Measurements from ENCODE around the gene USP36. TPM values are rescaled to one million over a fixed set of nuclear protein-coding genes. Genes with fewer than 3 reads are reported as not detected.

Gene USP36
- total RNA-seq, 1 experiment from 2014 or later, result 113 TPM

DNA sequence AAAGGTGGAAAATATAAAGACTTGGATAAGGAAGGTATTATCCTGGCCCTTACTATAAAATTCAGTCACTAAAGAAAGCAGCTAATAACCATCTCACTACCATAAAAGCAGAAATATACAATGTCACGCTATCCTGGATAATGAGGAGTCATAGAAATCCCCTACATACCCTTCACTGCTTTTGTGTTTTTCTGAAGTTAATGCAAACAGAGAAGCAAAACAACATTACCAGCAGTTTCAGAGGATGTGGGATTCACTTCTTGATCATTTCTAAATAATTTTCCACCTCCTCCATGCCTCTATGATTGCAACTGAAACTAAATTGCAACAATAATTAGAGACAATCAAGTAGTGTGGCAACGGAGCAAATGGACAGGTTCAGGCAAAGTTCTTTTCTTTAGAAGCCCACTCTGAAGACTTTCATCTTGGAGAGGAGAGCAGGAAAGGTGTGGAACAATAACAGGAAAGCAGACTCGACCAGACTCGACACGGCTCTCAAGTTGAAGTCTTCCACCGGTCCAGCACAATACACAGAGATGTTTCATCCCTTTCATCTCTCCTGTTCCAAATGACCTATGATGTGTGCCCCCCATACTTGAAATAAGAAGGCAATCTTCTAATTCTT is 68.7 kb downstream of the USP36 start:
- Histone ChIP-seq H3K9me3 (ENCODE audit: control insufficient read depth, insufficient read depth, low read depth, low read length) (no peaks in the 10 kb centered on the region), H3K36me3 (ENCODE audit: control insufficient read depth, insufficient read depth, low read length) (no peaks in the 10 kb centered on the region), H3K4me1 (ENCODE audit: control insufficient read depth, insufficient read depth, low read length) (peaks cover 14% of the 10 kb centered on the region), H3K27ac (ENCODE audit: low read length) (no peak overlapping the region), H3K27me3 (ENCODE audit: control insufficient read depth, insufficient read depth, low read length) (no peaks in the 10 kb centered on the region), H3K4me3 (ENCODE audit: low read depth in 2 of 2, low read length in 2 of 2) (no peak overlapping the region)
- no TSS peak for BruUV-seq (replicated peaks)
- no peak for TF ChIP-seq SIN3A (IDR thresholded peaks at IDR 0.05; ENCODE audit: borderline replicate concordance, insufficient read depth, low read depth, low read length)
- TF ChIP-seq, protein P1, sequence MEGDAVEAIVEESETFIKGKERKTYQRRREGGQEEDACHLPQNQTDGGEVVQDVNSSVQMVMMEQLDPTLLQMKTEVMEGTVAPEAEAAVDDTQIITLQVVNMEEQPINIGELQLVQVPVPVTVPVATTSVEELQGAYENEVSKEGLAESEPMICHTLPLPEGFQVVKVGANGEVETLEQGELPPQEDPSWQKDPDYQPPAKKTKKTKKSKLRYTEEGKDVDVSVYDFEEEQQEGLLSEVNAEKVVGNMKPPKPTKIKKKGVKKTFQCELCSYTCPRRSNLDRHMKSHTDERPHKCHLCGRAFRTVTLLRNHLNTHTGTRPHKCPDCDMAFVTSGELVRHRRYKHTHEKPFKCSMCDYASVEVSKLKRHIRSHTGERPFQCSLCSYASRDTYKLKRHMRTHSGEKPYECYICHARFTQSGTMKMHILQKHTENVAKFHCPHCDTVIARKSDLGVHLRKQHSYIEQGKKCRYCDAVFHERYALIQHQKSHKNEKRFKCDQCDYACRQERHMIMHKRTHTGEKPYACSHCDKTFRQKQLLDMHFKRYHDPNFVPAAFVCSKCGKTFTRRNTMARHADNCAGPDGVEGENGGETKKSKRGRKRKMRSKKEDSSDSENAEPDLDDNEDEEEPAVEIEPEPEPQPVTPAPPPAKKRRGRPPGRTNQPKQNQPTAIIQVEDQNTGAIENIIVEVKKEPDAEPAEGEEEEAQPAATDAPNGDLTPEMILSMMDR (IDR thresholded peaks at IDR 0.05), result no peak
- TF ChIP-seq POLR2AphosphoS5 (IDR thresholded peaks at IDR 0.05; ENCODE audit: low read depth, low read length), result no peak
- TF ChIP-seq, protein P2, sequence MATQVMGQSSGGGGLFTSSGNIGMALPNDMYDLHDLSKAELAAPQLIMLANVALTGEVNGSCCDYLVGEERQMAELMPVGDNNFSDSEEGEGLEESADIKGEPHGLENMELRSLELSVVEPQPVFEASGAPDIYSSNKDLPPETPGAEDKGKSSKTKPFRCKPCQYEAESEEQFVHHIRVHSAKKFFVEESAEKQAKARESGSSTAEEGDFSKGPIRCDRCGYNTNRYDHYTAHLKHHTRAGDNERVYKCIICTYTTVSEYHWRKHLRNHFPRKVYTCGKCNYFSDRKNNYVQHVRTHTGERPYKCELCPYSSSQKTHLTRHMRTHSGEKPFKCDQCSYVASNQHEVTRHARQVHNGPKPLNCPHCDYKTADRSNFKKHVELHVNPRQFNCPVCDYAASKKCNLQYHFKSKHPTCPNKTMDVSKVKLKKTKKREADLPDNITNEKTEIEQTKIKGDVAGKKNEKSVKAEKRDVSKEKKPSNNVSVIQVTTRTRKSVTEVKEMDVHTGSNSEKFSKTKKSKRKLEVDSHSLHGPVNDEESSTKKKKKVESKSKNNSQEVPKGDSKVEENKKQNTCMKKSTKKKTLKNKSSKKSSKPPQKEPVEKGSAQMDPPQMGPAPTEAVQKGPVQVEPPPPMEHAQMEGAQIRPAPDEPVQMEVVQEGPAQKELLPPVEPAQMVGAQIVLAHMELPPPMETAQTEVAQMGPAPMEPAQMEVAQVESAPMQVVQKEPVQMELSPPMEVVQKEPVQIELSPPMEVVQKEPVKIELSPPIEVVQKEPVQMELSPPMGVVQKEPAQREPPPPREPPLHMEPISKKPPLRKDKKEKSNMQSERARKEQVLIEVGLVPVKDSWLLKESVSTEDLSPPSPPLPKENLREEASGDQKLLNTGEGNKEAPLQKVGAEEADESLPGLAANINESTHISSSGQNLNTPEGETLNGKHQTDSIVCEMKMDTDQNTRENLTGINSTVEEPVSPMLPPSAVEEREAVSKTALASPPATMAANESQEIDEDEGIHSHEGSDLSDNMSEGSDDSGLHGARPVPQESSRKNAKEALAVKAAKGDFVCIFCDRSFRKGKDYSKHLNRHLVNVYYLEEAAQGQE (IDR thresholded peaks at IDR 0.05; ENCODE audit: insufficient read depth in 1 of 2, low read depth in 2 of 2, low read length in 1 of 2), result no peak
- TF ChIP-seq TCF7L2 (IDR thresholded peaks at IDR 0.05; ENCODE audit: low read depth, low read length), result no peak
- CTCF ChIA-PET, result no interaction called here
- POLR2A ChIA-PET, result interaction anchor here (0.6 kb wide), 1 partner anchor 15 kb away, joined by 11 read pairs; no protein-coding TSS in a partner anchor
- in situ Hi-C loops (cut with HindIII; ENCODE audit: low pct_unique_long_range_greater_than_20kb, low sequenced_read_pairs), result no loop called here
- no peak for DNase-seq (ENCODE audit: low read depth, low spot score)
- ATAC-seq, result no peak
- intact Hi-C loops (cut with micrococcal nuclease; ENCODE audit: unreplicated experiment), result no loop called here

DNA sequence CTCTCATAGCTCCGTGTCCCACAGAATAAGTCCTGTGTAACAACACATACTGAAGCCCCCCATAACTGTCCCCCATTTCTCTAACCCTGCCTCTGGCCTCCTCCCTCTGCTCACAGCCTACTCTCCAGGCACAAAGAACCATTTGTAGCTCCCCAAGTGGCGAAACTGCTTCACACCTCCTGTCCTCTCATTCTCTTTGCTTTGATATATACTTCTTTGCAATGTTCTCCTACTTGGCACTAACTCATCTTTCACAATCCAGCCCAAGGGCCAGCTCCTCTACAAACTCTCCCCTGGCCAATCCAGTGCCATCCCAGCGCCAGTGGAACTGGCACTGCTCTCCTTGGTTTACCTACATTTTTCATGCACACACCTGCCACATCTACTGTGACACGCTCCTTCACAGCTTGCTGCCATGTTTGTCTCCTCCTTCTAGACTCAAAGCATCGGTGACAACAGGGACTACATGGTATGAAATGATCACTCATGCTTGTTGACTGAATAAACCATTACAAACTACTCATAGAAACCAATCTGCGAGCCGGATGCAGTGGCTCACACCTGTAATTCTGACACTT is 71.3 kb downstream of the USP36 start:
- DNase-seq (ENCODE audit: low read depth, low spot score) (no peak), ATAC-seq (no peak)
- Histone ChIP-seq H3K27me3 (ENCODE audit: control insufficient read depth, insufficient read depth, low read length) (no peaks in the 10 kb centered on the region), H3K36me3 (ENCODE audit: control insufficient read depth, insufficient read depth, low read length) (no peaks in the 10 kb centered on the region), H3K9me3 (ENCODE audit: control insufficient read depth, insufficient read depth, low read depth, low read length) (no peaks in the 10 kb centered on the region), H3K4me3 (ENCODE audit: low read depth in 2 of 2, low read length in 2 of 2) (no peak overlapping the region), H3K27ac (ENCODE audit: low read length) (no peak overlapping the region), H3K4me1 (ENCODE audit: control insufficient read depth, insufficient read depth, low read length) (peaks cover 11% of the 10 kb centered on the region)
- ChIA-PET CTCF (interaction anchor here (0.7 kb wide), 2 partner anchors 12 to 63 kb away, joined by 3 to 4 read pairs; no protein-coding TSS in a partner anchor), POLR2A (no interaction called here)
- BruUV-seq (replicated peaks), result no TSS peak
- intact Hi-C loops (cut with micrococcal nuclease; ENCODE audit: unreplicated experiment), result no loop called here
- no peak for TF ChIP-seq POLR2AphosphoS5 (IDR thresholded peaks at IDR 0.05; ENCODE audit: low read depth, low read length)
- in situ Hi-C loops (cut with HindIII; ENCODE audit: low pct_unique_long_range_greater_than_20kb, low sequenced_read_pairs), result no loop called here

DNA sequence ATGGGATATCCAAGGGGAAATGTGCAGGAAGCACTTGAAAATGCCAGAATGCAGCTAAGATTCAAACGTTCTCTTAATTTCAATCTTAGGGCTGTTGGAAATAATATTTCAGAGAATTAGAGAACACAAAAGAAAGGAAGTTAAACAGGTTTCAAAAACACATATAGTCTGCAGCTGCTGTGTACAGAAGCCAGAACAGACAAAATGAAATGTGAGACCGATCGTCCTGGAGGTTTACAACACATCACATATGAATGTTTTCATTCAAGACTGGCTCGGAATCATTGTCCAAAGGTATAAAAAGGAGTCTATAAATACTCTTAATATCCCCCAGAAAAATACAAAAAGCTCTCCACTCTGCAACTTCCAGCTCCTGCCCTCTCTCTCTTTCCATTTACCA is 72.8 kb downstream of the USP36 start:
- Histone ChIP-seq H3K27me3 (ENCODE audit: control insufficient read depth, insufficient read depth, low read length) (no peaks in the 10 kb centered on the region), H3K4me3 (ENCODE audit: low read depth in 2 of 2, low read length in 2 of 2) (no peak overlapping the region), H3K9me3 (ENCODE audit: control insufficient read depth, insufficient read depth, low read depth, low read length) (no peaks in the 10 kb centered on the region), H3K36me3 (ENCODE audit: control insufficient read depth, insufficient read depth, low read length) (no peaks in the 10 kb centered on the region), H3K27ac (ENCODE audit: low read length) (no peak overlapping the region), H3K4me1 (ENCODE audit: control insufficient read depth, insufficient read depth, low read length) (0 out of 2 replicates have a peak, but pooled peaks cover 7% of the 10 kb centered on the region)
- DNase-seq (ENCODE audit: low read depth, low spot score) (no peak), ATAC-seq (no peak)
- TF ChIP-seq SIN3A (IDR thresholded peaks at IDR 0.05; ENCODE audit: borderline replicate concordance, insufficient read depth, low read depth, low read length), result no peak
- TF ChIP-seq, protein P2 (IDR thresholded peaks at IDR 0.05; ENCODE audit: insufficient read depth in 1 of 2, low read depth in 2 of 2, low read length in 1 of 2), result no peak
- no peak for TF ChIP-seq TCF7L2 (IDR thresholded peaks at IDR 0.05; ENCODE audit: low read depth, low read length)
- TF ChIP-seq, protein P1 (IDR thresholded peaks at IDR 0.05), result no peak
- TF ChIP-seq POLR2AphosphoS5 (IDR thresholded peaks at IDR 0.05; ENCODE audit: low read depth, low read length), result no peak
- intact Hi-C loops (cut with micrococcal nuclease; ENCODE audit: unreplicated experiment), result no loop called here
- no TSS peak for BruUV-seq (replicated peaks)
- ChIA-PET POLR2A (no interaction called here), CTCF (no interaction called here)
- in situ Hi-C loops (cut with HindIII; ENCODE audit: low pct_unique_long_range_greater_than_20kb, low sequenced_read_pairs), result no loop called here
